Calu3 (cell line): ENCODE results near the gene CDHR5. TPM values are rescaled to one million over a fixed set of nuclear protein-coding genes. Genes with fewer than 3 reads are reported as not detected.

ENCODE experiments used
- BruUV-seq: library from RNA; stranded (reverse); fragments of 400-500 nt; replicated peaks from 2 replicates; lab custom pipeline; 2021; lab: Mats Ljungman, UMichigan
- CTCF ChIA-PET: fragments of 300-600 bp; sonication (Branson Sonifier 250); formaldehyde crosslinking; loops from one replicate; lab custom pipeline; 2022; ENCODE audit warnings: antibody characterized with exemption; lab: Charles Lee
- DNase-seq: peaks from one replicate; pipeline ENCODE4 v3.0.0; 2022
- H3K27ac Mint-ChIP-seq: one replicate; pipeline ENCODE4 v1.8.0; 2022; ENCODE audit warnings: mixed read lengths; ENCODE audit not compliant: unreplicated experiment
- H3K27me3 Mint-ChIP-seq: one replicate; pipeline ENCODE4 v1.8.0; 2022; ENCODE audit warnings: mixed read lengths; ENCODE audit not compliant: unreplicated experiment
- H3K36me3 Mint-ChIP-seq: one replicate; pipeline ENCODE4 v1.8.0; 2022; ENCODE audit warnings: mild to moderate bottlenecking, moderate library complexity, mixed read lengths; ENCODE audit not compliant: insufficient read depth, unreplicated experiment
- H3K4me1 Mint-ChIP-seq: one replicate; pipeline ENCODE4 v1.8.0; 2022; ENCODE audit warnings: mild to moderate bottlenecking, low read depth, mixed read lengths; ENCODE audit not compliant: unreplicated experiment
- H3K4me3 Mint-ChIP-seq: one replicate; pipeline ENCODE4 v1.8.0; 2022; ENCODE audit warnings: mild to moderate bottlenecking, low read depth, moderate library complexity, mixed read lengths; ENCODE audit not compliant: unreplicated experiment
- H3K9me3 Mint-ChIP-seq: one replicate; pipeline ENCODE4 v1.8.0; 2022; ENCODE audit warnings: low read depth, mixed read lengths; ENCODE audit not compliant: unreplicated experiment
- CTCF ChIP-seq: fragments of 200-600 bp; IDR thresholded peaks from one replicate; pipeline ENCODE4 v1.8.0; 2022; ENCODE audit warnings: antibody characterized with exemption; ENCODE audit not compliant: unreplicated experiment
- intact Hi-C: fragments of 100-400 bp; cut with micrococcal nuclease; formaldehyde crosslinking; loops from one replicate; pipeline ENCODE4 v1.10.0; 2022; ENCODE audit not compliant: unreplicated experiment
- total RNA-seq: library from RNA; stranded (reverse); gene quantifications from 2 replicates; pipeline ENCODE4 v1.2.3, GENCODE V29; 2022

The CDHR5 gene
- total RNA-seq, 1 experiment from 2014 or later: 5.0 TPM

- intact Hi-C loops: no loop called here
- CTCF ChIA-PET: no interaction called here
- no peak for TF ChIP-seq CTCF
- no peak for DNase-seq
- Mint-ChIP-seq H3K4me1 (no peaks in the 10 kb centered on the region), H3K36me3 (peaks cover 24% of the 10 kb centered on the region), H3K27ac (no peak overlapping the region), H3K9me3 (no peaks in the 10 kb centered on the region), H3K27me3 (no peaks in the 10 kb centered on the region), H3K4me3 (no peak overlapping the region)
- BruUV-seq: no TSS peak
Observed at GRCh38 chr11:665704-666281, 41.0 kb upstream of the CDHR5 start.

DNA sequence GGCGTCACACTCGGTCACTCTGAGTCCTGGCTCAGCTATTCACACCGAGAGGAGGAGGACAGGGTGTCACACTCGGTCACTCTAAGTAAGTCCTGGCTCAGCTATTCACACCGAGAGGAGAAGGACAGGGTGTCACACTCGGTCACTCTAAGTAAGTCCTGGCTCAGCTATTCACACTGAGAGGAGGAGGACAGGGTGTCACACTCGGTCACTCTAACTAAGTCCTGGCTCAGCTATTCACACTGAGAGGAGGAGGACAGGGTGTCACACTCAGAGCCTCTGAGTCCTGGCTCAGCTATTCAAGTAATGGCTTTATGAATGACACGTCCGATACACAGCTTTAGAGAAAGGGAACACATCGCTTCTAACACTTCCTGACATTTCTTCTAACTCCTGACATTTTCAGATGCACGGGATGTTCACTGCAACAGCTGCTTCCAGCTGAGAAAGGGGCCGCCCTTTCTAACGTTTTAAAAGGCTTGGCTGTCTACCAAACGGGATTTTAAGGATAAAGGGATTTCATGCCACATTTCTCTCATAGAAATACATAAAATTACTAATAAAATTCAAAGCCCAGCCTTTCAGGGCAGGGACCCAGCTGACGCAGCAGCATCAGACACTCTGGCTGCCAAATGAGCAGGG, 40.4 kb upstream of the CDHR5 start:
- no peaks in the 10 kb centered on the region for H3K27me3 Mint-ChIP-seq
- intact Hi-C loops: no loop called here
- H3K27ac Mint-ChIP-seq: no peak overlapping the region
- DNase-seq: no peak
- no peaks in the 10 kb centered on the region for H3K4me1 Mint-ChIP-seq
- CTCF ChIA-PET: no interaction called here
- no peak for TF ChIP-seq CTCF
- no TSS peak for BruUV-seq
- H3K4me3 Mint-ChIP-seq: no peak overlapping the region
- peaks cover 24% of the 10 kb centered on the region for H3K36me3 Mint-ChIP-seq
- no peaks in the 10 kb centered on the region for H3K9me3 Mint-ChIP-seq

DNA sequence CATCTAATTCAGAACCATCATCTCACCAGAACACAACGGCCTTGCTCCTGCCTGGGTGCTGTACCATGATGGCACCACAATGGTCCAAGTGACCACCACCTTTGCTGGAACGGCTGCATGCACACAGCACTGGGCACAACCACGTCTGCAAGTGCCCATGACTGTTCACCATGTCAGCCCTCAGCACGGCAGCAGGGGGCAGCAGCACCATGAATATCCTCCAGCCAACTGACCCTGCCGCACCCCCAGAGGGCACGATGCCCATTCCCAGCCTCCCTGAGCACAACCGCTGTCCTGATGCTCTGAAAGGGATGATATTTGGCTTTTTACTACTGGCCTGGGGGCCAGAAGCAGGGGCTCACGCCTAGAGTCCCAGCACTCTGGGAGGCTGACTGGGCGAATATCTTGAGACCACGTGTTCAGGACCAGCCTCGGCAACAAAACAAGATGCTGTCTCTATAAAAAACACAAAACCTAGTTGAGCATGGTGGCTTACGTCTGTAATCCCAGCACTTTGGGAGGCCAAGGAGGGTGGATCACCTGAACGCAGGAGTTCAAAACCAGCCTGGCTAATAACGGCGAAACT, 38.0 kb upstream of the CDHR5 start:
- Mint-ChIP-seq H3K9me3 (no peaks in the 10 kb centered on the region), H3K4me1 (no peaks in the 10 kb centered on the region), H3K36me3 (peaks cover 24% of the 10 kb centered on the region), H3K27ac (no peak overlapping the region), H3K4me3 (no peak overlapping the region), H3K27me3 (no peaks in the 10 kb centered on the region)
- intact Hi-C loops: no loop called here
- DNase-seq: peak; percentile 72
- peak; percentile 85 for TF ChIP-seq CTCF
- BruUV-seq: no TSS peak
- CTCF ChIA-PET: interaction anchor here (0.6 kb wide), 1 partner anchor 45 kb away, joined by 3 read pairs; no protein-coding TSS in a partner anchor

DNA sequence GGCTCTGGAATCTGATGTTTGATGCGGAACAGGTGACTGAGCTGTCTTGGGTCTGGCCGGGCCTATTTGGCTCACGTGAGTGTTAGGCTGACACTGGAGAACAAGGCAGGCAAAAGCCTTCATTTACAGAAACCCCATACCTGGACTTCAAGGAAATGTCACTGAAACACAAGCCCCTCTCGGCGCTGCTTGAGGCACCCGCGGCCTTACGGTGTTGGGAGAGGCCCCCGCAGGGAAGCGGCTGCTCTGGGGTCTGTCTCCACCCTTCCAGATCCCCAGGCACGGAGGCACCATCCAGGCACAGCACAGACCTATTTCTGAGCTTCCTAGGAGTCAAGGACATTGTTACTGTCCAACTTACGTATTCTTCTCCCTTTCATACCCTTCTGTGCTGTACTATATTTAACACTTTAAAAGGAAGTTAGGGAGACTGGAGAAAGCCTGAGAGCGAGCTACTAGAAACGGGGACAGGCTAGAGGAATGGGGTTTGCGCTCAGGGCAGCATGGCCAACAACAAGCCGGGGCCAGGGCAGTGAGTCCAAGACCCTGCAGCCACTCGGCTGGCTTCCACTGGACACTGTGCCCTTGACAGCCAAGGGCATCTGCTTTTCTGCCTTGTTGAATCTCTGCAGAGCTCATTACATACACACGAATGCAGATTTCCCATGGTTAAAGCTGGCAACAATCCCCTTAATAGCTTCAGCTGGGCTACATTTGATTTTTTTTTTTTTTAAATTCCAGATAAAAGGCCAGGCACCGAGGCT, 36.1 kb upstream of the CDHR5 start:
- Mint-ChIP-seq H3K36me3 (peaks cover 32% of the 10 kb centered on the region), H3K4me3 (no peak overlapping the region), H3K27ac (no peak overlapping the region), H3K9me3 (no peaks in the 10 kb centered on the region), H3K4me1 (no peaks in the 10 kb centered on the region), H3K27me3 (no peaks in the 10 kb centered on the region)
- intact Hi-C loops: no loop called here
- CTCF ChIA-PET: no interaction called here
- TF ChIP-seq CTCF: no peak
- no peak for DNase-seq
- BruUV-seq: no TSS peak
